ENCODE results near the gene CHIC1. TPM values are rescaled to one million over a fixed set of nuclear protein-coding genes. Genes with fewer than 3 reads are reported as not detected.
"Not testable (repeated sequence)": the region's sequence is repeated elsewhere in the genome, so short reads cannot be mapped to it uniquely, and the experiment has no call there.

The CHIC1 gene
- polyA plus RNA-seq, 2 of the 4 experiments (the other 2 are of a cell fraction): 7.8 to 13.7 TPM

GRCh38 chrX:73563738-73564068 is 706 bp downstream of the CHIC1 start:
- CTCF ChIA-PET: no interaction called here
- DNase-seq (ENCODE audit: low read depth in 1 of 2, low spot score in 1 of 2) (peak; percentile 3 to 12), FAIRE-seq (no peak), ATAC-seq (peak in 1 of 2 experiments; percentile 72; a peak in 4 of 6 replicates)
- Histone ChIP-seq H3K27ac (peak overlapping the region; percentile 79 to 95), H3K4me2 (peak overlapping the region; percentile 58), H3K9me3 (no peaks in the 10 kb centered on the region), H3K4me1 (0 out of 3 replicates have a peak, but pooled peaks cover 3% of the 10 kb centered on the region), H3K4me3 (peak overlapping the region; percentile 61)
- 13% methylated on average over 3 of the region's 3 CpGs for WGBS (ENCODE audit: missing lambda C conversion rate)
- TF ChIP-seq, protein P1, sequence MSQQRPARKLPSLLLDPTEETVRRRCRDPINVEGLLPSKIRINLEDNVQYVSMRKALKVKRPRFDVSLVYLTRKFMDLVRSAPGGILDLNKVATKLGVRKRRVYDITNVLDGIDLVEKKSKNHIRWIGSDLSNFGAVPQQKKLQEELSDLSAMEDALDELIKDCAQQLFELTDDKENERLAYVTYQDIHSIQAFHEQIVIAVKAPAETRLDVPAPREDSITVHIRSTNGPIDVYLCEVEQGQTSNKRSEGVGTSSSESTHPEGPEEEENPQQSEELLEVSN (IDR thresholded peaks at IDR 0.05; ENCODE audit: borderline replicate concordance, low read depth): no peak
- TF ChIP-seq FOXS1 (CRISPR knock-in tag; IDR thresholded peaks at IDR 0.05) (no peak), POLR2A (IDR thresholded peaks at IDR 0.05; ENCODE audit: low read length) (no peak), CBX8 (IDR thresholded peaks at IDR 0.05) (no peak), PHF8 (IDR thresholded peaks at IDR 0.05; ENCODE audit: borderline replicate concordance, low read depth) (peak; percentile 12; the same call in 1 of the 2 replicates), JUNB (IDR thresholded peaks at IDR 0.05) (no peak), FOSB (CRISPR knock-in tag; IDR thresholded peaks at IDR 0.05) (no peak)
- POLR2A ChIA-PET: no interaction called here

DNA sequence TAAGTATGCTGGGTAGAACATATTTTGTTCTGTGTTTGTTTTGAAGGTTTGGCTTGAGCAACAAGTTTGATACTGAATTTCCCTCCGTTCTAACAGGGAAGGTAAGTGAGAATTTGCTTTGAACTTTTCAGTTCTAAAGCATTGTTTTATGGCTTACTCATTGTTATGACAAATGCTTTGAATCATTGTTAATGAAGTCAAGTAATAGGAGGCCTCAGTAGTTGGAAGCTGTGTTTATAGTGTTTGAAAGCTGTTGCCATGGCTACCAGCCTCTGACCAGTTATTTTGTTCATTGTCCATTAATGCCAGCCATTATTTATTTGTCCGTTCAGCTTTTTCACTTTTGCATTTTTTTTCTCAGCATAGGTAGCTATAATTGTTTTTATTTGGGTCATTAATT is 14.4 kb downstream of the CHIC1 start:
- H3K4me1 ChIP-seq: peaks cover 21% of the 10 kb centered on the region; the same call in 2 of the 3 replicates
- ChIA-PET POLR2A (no interaction called here), CTCF (no interaction called here)
- ATAC-seq (peak; percentile 50 to 55), DNase-seq (ENCODE audit: low read depth in 1 of 2, low spot score in 1 of 2) (peak in 1 of 2 experiments; percentile 66), FAIRE-seq (peak; percentile 56)
- no peak overlapping the region for H3K4me3 ChIP-seq
- TF ChIP-seq MAFK (IDR thresholded peaks at IDR 0.05; ENCODE audit: partially characterized antibody) (peak; percentile 42), POLR2AphosphoS2 (conservative IDR thresholded peaks at IDR 0.05; ENCODE audit: low read length) (no peak), KDM5A (IDR thresholded peaks at IDR 0.05) (no peak), CBX8 (IDR thresholded peaks at IDR 0.05) (no peak), TFCP2L1 (CRISPR knock-in tag; IDR thresholded peaks at IDR 0.05) (no peak), FOSL2 (IDR thresholded peaks at IDR 0.05) (no peak), FOSL2 (CRISPR knock-in tag; IDR thresholded peaks at IDR 0.05) (peak; percentile 55; the same call in 1 of the 2 replicates), NPAS2 (CRISPR knock-in tag; IDR thresholded peaks at IDR 0.05; ENCODE audit: borderline replicate concordance) (no peak), PBX3 (IDR thresholded peaks at IDR 0.05) (no peak), JUNB (IDR thresholded peaks at IDR 0.05) (peak; percentile 19; the same call in 1 of the 2 replicates)
- TF ChIP-seq, protein P2, sequence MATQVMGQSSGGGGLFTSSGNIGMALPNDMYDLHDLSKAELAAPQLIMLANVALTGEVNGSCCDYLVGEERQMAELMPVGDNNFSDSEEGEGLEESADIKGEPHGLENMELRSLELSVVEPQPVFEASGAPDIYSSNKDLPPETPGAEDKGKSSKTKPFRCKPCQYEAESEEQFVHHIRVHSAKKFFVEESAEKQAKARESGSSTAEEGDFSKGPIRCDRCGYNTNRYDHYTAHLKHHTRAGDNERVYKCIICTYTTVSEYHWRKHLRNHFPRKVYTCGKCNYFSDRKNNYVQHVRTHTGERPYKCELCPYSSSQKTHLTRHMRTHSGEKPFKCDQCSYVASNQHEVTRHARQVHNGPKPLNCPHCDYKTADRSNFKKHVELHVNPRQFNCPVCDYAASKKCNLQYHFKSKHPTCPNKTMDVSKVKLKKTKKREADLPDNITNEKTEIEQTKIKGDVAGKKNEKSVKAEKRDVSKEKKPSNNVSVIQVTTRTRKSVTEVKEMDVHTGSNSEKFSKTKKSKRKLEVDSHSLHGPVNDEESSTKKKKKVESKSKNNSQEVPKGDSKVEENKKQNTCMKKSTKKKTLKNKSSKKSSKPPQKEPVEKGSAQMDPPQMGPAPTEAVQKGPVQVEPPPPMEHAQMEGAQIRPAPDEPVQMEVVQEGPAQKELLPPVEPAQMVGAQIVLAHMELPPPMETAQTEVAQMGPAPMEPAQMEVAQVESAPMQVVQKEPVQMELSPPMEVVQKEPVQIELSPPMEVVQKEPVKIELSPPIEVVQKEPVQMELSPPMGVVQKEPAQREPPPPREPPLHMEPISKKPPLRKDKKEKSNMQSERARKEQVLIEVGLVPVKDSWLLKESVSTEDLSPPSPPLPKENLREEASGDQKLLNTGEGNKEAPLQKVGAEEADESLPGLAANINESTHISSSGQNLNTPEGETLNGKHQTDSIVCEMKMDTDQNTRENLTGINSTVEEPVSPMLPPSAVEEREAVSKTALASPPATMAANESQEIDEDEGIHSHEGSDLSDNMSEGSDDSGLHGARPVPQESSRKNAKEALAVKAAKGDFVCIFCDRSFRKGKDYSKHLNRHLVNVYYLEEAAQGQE (IDR thresholded peaks at IDR 0.05): no peak
- TF ChIP-seq, protein P1 (IDR thresholded peaks at IDR 0.05; ENCODE audit: borderline replicate concordance, low read depth): no peak
- H3K9me3 ChIP-seq: peaks cover 2% of the 10 kb centered on the region; the same call in 1 of the 3 replicates
- H3K27ac ChIP-seq: no peak overlapping the region
- 16% methylated on average over 2 of the region's 2 CpGs for WGBS (ENCODE audit: missing lambda C conversion rate)
- H3K4me2 ChIP-seq: peak overlapping the region; percentile 30

DNA sequence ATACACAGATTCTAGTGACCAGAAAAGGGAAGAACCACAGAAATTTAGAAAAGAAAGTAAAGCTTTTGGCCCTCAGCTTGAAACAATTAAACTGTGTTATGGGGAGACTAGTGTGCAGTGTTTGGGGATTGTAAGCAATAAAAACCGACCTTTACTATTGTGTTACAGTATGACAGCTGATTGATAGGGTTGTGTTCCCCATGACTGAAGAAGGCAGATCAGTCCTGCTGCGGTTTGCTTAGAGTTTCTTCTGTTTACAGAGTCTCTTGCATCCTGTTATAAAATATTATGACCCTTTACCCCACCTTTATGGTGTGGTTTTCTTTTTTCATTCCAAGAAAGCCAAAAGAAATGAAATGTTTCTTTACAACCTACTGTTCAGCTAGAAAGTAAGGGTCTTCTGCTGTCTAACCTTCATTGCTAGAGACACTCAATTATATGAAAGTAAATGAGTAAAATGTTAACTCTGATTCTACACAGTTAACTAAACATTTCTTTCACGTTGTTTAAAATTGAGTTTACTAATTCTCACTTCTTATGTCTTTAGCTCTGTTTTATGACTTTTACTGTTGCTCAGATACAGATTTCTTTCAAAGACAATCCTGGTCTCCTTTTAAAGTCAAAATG is 18.1 kb downstream of the CHIC1 start:
- Histone ChIP-seq H3K4me2 (peak overlapping the region; percentile 48; the same call in 2 of the 3 replicates), H3K27ac (no peak overlapping the region)

DNA sequence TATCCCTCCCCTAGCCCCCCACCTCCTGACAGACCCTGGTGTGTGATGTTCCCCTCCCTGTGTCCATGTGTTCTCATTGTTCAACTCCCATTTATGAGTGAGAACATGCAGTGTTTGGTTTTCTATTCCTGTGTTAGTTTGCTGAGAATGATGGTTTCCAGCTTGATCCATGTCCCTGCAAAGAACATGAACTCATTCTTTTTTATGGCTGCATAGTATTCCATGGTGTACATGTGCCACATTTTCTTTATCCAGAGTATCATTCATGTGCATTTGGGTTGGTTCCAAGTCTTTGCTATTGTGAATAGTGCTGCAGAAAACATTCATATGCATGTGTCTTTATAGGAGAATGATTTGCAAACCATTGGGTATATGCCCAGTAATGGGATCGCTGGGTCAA is 34.8 kb downstream of the CHIC1 start:
- H3K9me3 ChIP-seq; CTCF ChIA-PET; H3K27ac ChIP-seq; ATAC-seq; DNase-seq (ENCODE audit: low read depth in 1 of 2, low spot score in 1 of 2); H3K4me3 ChIP-seq; FAIRE-seq; POLR2A ChIA-PET; H3K4me2 ChIP-seq; H3K4me1 ChIP-seq: not testable (repeated sequence)
- WGBS (ENCODE audit: missing lambda C conversion rate): 100% methylated on average over 1 of the region's 1 CpG

More for the DNA sequence above, 18.1 kb downstream of the CHIC1 start:
- no peak for TF ChIP-seq RCOR1 (IDR thresholded peaks at IDR 0.05; ENCODE audit: low read depth, low read length)
- no peak for TF ChIP-seq FOSB (CRISPR knock-in tag; IDR thresholded peaks at IDR 0.05)
- TF ChIP-seq PHF8 (IDR thresholded peaks at IDR 0.05; ENCODE audit: borderline replicate concordance, low read depth): no peak
- TF ChIP-seq EHF (CRISPR knock-in tag; IDR thresholded peaks at IDR 0.05): no peak
- no peak for TF ChIP-seq HEYL (CRISPR knock-in tag; IDR thresholded peaks at IDR 0.05)
- TF ChIP-seq CEBPB (IDR thresholded peaks at IDR 0.05): no peak
- no peak for TF ChIP-seq CHD4 (IDR thresholded peaks at IDR 0.05; ENCODE audit: borderline replicate concordance)
- no peak for TF ChIP-seq EP300 (IDR thresholded peaks at IDR 0.05)
- TF ChIP-seq ESRRA (IDR thresholded peaks at IDR 0.05; ENCODE audit: borderline replicate concordance, low read length): no peak
- TF ChIP-seq ELK1 (IDR thresholded peaks at IDR 0.05; ENCODE audit: low read depth, low read length): no peak
- TF ChIP-seq POLR2AphosphoS2 (conservative IDR thresholded peaks at IDR 0.05; ENCODE audit: low read length): no peak
- TF ChIP-seq, protein P3, sequence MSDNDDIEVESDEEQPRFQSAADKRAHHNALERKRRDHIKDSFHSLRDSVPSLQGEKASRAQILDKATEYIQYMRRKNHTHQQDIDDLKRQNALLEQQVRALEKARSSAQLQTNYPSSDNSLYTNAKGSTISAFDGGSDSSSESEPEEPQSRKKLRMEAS (IDR thresholded peaks at IDR 0.05): no peak
- Histone ChIP-seq H3K9me3 (no peaks in the 10 kb centered on the region), H3K4me3 (no peak overlapping the region), H3K4me1 (peaks cover 32% of the 10 kb centered on the region; the same call in 2 of the 3 replicates)
- DNase-seq (ENCODE audit: low read depth in 1 of 2, low spot score in 1 of 2) (no peak), ATAC-seq (no peak), FAIRE-seq (peak; percentile 79)
- ChIA-PET POLR2A (interaction anchor here (0.6 kb wide), 1 partner anchor 397 kb away, joined by 3 read pairs; no protein-coding TSS in a partner anchor), CTCF (no interaction called here)
- WGBS (ENCODE audit: missing lambda C conversion rate): 23% methylated on average over 3 of the region's 3 CpGs

Measured in A549 (cell line).